KOPT-K1 (cell line): Measurements from ENCODE around the gene IL10.

Experiments used
- H3K27ac ChIP-seq: fragments of 200-600 bp; sonication (generic); 2 replicates; pipeline ENCODE4 v1.5.1; 2016; ENCODE audit warnings: antibody characterized with exemption, mild to moderate bottlenecking, low read depth, low read length; ENCODE audit not compliant: poor library complexity, severe bottlenecking
- H3K36me3 ChIP-seq: fragments of 200-600 bp; sonication (generic); 2 replicates; pipeline ENCODE4 v1.5.1; 2017; ENCODE audit warnings: antibody characterized with exemption, mild to moderate bottlenecking, low read length, moderate library complexity; ENCODE audit not compliant: insufficient read depth
- H3K9me3 ChIP-seq: fragments of 200-600 bp; sonication (generic); 2 replicates; pipeline ENCODE4 v1.5.1; 2017; ENCODE audit warnings: antibody characterized with exemption, low read length, mild to moderate bottlenecking; ENCODE audit not compliant: insufficient read depth, poor library complexity, severe bottlenecking

IL10 gene

DNA sequence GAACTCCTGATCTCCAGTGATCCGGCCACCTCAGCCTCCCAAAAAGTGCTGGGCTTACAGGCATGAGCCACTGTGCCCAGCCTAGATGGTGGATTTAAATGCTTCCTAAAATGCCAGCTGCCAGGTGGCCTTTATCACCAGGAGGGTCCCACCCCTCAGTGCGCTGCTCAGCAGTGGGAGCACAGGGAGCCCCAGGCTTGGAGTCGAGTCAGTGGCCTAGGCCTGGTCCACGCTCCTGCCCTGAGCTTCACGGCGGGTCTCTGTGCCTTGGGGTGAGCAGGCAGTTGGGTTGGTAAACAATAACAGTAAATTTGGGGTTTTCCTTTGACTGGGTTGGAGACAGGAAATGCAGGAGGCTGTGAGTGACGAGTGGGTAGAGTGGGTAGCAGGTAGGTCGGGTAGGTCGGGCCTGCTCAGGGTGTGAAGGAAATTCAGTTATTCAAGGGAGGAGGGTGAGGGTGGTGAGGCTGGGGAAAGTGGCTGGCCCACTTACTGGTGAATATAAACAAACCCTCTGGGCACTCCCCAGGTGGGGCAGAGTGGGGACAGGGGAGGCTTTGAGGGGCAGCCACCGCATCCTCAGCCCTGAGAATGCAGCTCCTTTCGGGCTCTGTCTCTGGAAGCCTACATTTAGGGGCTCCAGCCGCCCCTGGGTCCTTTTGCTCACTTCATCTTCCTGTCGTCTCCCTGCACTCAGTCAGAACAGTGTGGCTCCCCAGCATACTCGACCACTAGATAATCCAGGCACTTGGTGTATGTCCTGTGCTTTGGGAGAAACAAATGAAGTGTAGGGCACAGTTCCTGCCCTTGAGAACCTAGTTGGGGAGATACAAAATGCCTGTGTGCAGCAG is 35.2 kb downstream of the IL10 start:
- H3K9me3 ChIP-seq = no peaks in the 10 kb centered on the region
- peak overlapping the region; percentile 74 for H3K27ac ChIP-seq
- H3K36me3 ChIP-seq = peaks cover 12% of the 10 kb centered on the region; the same call in 1 of the 2 replicates

- Histone ChIP-seq H3K9me3 (no peaks in the 10 kb centered on the region), H3K27ac (peak overlapping the region; percentile 74), H3K36me3 (peaks cover 27% of the 10 kb centered on the region)
Observed at GRCh38 chr1:206735553-206736031, 36.7 kb downstream of the IL10 start.

DNA sequence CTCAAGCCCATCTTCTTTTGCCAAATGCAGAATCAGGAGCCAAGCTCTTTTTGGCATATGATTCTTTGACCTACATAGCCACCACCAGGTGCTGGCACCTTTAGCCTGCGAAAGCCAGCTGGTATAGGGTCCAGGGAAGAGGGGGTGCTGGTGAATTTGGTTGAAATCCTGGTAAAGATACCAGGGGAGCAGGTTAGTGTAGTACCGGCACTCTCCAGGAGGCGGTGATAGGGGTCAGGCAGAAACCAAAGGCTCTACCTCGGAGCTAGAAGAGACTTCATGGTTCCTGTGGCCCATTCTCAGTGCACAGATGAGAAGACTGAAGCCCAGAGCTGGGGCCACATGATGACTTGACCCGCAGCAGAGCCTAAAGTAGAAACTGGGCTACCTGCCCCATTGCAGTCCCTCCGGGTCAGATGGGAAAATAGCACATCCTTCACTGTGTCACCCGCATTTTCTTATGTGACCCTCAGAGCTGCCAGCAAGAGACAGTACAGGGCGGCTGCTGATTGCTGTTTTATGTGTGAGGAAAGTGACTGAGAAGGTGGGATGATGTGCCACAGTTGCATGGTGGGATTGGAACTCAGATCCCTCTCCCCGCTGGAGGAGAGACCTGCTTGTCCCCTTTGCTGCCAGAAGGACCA is 37.7 kb downstream of the IL10 start:
- H3K27ac ChIP-seq = peak overlapping the region; percentile 74
- peaks cover 37% of the 10 kb centered on the region for H3K36me3 ChIP-seq

DNA sequence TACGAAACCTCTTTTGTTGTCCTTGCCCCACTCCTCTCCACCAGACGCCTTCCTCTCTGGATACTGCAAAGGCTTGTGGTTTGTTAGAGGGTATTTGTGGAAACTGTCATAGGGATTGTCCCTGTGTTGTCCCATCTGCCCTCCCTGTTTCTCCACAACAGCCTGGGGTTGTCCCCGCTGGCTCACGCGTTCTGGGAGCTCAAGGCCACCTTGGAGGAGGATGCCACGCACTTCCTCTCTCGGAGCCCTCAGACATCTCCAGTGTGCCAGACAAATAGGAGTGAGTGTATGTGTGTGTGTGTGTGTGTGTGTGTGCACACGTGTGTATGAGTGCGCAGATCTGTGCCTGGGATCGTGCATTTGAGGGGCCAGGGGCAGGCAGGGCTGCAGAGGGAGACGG is 39.3 kb downstream of the IL10 start:
- no peak overlapping the region for H3K27ac ChIP-seq
- H3K36me3 ChIP-seq = peaks cover 42% of the 10 kb centered on the region
- no peaks in the 10 kb centered on the region for H3K9me3 ChIP-seq

More for the DNA sequence above, 37.7 kb downstream of the IL10 start:
- H3K9me3 ChIP-seq = no peaks in the 10 kb centered on the region

- H3K27ac ChIP-seq = no peak overlapping the region
- H3K36me3 ChIP-seq = peaks cover 42% of the 10 kb centered on the region
- no peaks in the 10 kb centered on the region for H3K9me3 ChIP-seq
Observed at GRCh38 chr1:206732508-206732907, 39.8 kb downstream of the IL10 start.

DNA sequence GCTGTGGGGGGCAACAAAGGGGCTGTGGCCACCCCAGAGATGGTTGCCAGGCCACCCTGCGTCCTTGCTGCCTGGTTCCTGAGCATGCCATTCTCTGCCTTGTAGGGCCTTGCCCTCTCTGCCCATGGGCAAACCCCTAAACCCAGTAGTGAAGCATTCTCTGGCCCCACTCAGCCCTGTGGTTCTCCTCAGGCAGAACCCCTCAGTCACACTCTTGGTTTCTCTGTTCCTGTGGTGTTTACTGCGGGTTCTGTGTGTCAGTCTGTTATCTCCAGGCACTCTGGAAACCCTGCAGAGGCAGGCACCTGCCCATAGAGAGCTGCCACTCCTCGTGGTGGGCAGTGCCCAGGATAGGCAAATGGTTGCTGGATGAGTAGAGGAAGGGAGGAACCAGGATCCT is 42.8 kb downstream of the IL10 start:
- Histone ChIP-seq H3K36me3 (peaks cover 42% of the 10 kb centered on the region), H3K27ac (peak overlapping the region; percentile 53), H3K9me3 (no peaks in the 10 kb centered on the region)

DNA sequence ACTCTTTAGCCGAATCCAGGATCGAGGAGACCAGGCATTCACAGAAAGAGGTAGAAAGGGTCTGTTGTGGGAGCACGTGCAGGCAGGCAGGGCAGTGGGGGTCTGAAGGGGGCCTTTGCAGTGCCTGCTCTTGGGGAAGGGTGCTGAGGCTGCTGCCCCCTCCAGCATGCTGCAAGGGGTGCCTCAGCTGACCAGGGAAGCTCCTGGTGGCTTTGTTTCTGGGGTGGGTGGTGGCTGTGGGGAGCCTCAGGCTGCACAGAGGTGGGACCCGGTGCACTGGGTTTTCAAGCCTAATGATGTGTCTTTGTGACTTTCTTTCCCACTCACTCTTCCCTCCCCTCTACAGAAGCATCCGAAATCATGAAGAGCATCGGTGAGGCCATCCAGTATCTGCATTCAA is 43.2 kb downstream of the IL10 start:
- peak overlapping the region; percentile 53 for H3K27ac ChIP-seq
- peaks cover 42% of the 10 kb centered on the region for H3K36me3 ChIP-seq
- no peaks in the 10 kb centered on the region for H3K9me3 ChIP-seq

DNA sequence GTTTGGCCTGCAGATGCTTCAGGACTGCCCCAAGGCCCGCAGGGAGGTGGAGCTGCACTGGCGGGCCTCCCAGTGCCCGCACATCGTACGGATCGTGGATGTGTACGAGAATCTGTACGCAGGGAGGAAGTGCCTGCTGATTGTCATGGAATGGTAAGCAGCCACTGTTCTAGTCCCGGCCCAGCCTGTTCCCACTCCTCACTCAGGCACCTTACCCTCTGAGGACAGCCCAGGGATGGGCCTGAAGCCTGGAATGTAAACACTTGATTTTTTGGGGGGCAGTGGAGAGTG is 43.7 kb downstream of the IL10 start:
- Histone ChIP-seq H3K36me3 (peaks cover 42% of the 10 kb centered on the region), H3K27ac (peak overlapping the region; percentile 53), H3K9me3 (no peaks in the 10 kb centered on the region)

- Histone ChIP-seq H3K36me3 (peaks cover 40% of the 10 kb centered on the region), H3K27ac (peak overlapping the region; percentile 53), H3K9me3 (no peaks in the 10 kb centered on the region)
Observed at GRCh38 chr1:206727981-206728696, 44.2 kb downstream of the IL10 start.

DNA sequence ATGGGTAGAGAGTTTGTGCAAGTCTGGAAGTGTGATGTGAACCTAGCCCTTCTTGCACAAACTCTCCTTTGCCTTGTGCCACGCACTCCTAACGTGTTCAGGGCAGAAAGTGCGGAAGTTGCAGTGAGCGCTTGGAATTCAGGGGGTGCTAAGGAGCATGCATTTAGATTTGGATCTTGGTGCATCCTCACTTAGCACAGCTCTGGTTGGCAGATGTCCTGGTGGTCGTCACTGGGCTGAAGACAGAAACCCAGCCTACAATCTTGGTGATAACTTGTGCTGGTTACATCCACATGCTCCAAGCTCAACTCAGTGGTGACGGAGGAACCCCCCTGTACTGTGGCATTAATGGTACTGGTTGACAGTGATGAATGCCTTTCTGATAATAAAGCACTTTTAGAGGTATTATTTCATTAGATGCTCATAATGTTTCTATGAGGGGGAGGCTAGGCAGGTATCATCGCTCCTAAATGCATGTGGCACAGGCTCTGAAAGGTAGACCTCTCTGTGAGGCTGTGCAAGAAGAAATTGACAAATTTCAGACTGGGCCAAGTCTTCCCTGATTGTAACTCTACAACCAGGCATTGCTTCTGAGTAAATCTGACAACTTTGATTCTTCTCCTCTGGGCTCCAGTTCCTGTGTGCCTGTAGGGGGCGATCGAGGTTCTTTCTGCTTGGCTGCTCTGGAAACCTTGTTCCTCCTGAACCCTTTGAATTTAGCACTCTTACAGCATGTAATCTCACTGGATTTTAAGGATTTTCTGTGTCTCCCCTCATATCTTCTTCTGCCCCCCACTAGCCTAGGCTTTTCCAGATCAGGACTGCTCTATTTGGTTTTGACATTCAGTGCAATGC is 47.0 kb downstream of the IL10 start:
- H3K9me3 ChIP-seq = no peaks in the 10 kb centered on the region
- H3K36me3 ChIP-seq = peaks cover 12% of the 10 kb centered on the region
- no peak overlapping the region for H3K27ac ChIP-seq

DNA sequence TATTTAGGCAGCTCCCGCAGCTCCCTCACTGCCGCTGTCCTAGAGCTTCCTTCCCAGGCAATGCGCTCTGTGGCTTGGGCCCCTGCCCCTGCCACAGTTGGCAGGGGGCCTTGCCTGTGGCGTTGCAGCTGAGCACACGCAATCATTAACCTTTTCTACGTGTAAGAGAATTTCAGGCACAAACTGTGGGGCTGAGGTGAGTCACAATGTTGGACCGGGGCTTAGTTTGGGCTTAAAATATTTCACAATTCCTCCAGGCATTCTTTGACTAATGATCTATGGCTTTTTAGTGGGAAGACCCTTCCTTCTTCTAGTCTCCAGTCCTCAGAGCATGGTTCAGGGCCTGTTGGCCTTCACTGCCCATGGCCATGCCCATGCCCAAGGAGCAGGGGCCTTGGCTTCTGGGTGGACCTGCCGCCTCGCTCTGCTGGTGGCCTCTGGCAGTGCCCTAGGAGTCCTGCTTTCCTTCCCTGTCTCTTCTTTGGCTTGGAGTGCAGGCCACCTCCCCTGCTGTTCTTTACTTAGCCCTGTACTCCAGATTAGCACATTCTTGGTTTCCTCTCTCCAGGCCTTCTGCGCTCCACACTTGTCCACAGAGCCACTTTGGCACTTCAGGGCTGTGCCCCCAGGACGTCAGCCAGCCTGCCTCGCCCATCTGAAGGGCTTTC is 48.4 kb downstream of the IL10 start:
- no peak overlapping the region for H3K27ac ChIP-seq
- no peaks in the 10 kb centered on the region for H3K36me3 ChIP-seq
- H3K9me3 ChIP-seq = no peaks in the 10 kb centered on the region

GRCh38 chr1:206723462-206723804 is 48.9 kb downstream of the IL10 start:
- no peak overlapping the region for H3K27ac ChIP-seq

GRCh38 chr1:206722751-206723461 is 49.4 kb downstream of the IL10 start:
- H3K9me3 ChIP-seq = no peaks in the 10 kb centered on the region
- H3K27ac ChIP-seq = no peak overlapping the region
- no peaks in the 10 kb centered on the region for H3K36me3 ChIP-seq

More at GRCh38 chr1:206723462-206723804, 48.9 kb downstream of the IL10 start:
- Histone ChIP-seq H3K36me3 (no peaks in the 10 kb centered on the region), H3K9me3 (no peaks in the 10 kb centered on the region)

DNA sequence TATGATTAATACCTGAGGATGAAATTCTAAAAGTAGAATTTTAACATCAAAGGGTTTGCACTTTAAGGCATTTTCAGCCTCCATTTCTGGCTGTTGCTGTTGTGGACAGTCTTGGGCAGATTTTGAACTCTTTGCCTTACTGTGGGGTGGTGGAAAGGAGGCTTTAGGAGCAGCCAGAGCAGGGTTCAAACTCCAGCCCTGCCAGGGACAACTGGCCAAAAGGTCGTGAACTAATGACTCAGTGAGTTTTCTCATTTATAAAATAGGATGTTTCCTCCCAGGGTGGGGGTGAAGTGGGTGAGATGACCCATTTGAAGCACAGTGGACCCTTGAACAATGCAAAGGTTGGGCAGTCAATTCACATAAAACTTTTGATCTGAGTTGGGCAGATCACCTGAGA is 50.8 kb downstream of the IL10 start:
- H3K9me3 ChIP-seq = no peaks in the 10 kb centered on the region
- no peaks in the 10 kb centered on the region for H3K36me3 ChIP-seq
- H3K27ac ChIP-seq = no peak overlapping the region
